ENCODE results near the gene EGR4.

GRCh38 chr2:73263540-73264331 is 29.6 kb downstream of the EGR4 start:
- TF ChIP-seq ZNF274 (IDR thresholded peaks at IDR 0.05; ENCODE audit: low read depth, low read length) (no peak), YY1 (IDR thresholded peaks at IDR 0.05; ENCODE audit: insufficient read depth, insufficient read length) (no peak), SUZ12 (IDR thresholded peaks at IDR 0.05; ENCODE audit: extremely low read depth, insufficient read depth, insufficient read length) (no peak)

Measured in NT2/D1 (cell line).